ENCODE data around the gene S100P. TPM values are rescaled to one million over a fixed set of nuclear protein-coding genes. Genes with fewer than 3 reads are reported as not detected.

S100P gene
- total RNA-seq, 4 donors from 2014 or later, result 0.94 to 9.7 TPM; not detected in 2

- H3K27ac ChIP-seq, result peak overlapping the region in 1 of 4 donors; percentile 28
- H3K4me1 ChIP-seq, result peaks cover 0 to 22% (median 6%) of the 10 kb centered on the region in 3 donors
- 90% methylated on average over 2 of the region's 8 CpGs; no CpG with 5 or more reads in 1 of the 2 donors for WGBS, 2 donors (ENCODE audit: low coverage in 1 of 2)
- H3K36me3 ChIP-seq, result no peaks in the 10 kb centered on the region
- H3K9me3 ChIP-seq, result no peaks in the 10 kb centered on the region
- no peak for ATAC-seq
- TF ChIP-seq POLR2A (IDR thresholded peaks at IDR 0.05), result no peak
- TF ChIP-seq POLR2AphosphoS5 (IDR thresholded peaks at IDR 0.05), result no peak
- no peak for TF ChIP-seq CTCF (IDR thresholded peaks at IDR 0.05)
- no peak for TF ChIP-seq EP300 (IDR thresholded peaks at IDR 0.05)
- H3K4me3 ChIP-seq, result no peak overlapping the region
- no peaks in the 10 kb centered on the region for H3K27me3 ChIP-seq
These were observed 37.6 kb downstream of the S100P start for GRCh38 chr4:6731318-6731675.

GRCh38 chr4:6731780-6732179, 38.1 kb downstream of the S100P start:
- no peak for ATAC-seq
- Histone ChIP-seq H3K27me3 (no peaks in the 10 kb centered on the region), H3K9me3 (no peaks in the 10 kb centered on the region), H3K27ac (peak overlapping the region in 2 of 4 donors; percentile 70 to 71), H3K4me1 (peaks cover 0 to 20% (median 6%) of the 10 kb centered on the region in 3 donors), H3K4me3 (no peak overlapping the region), H3K36me3 (no peaks in the 10 kb centered on the region)
- TF ChIP-seq EP300 (IDR thresholded peaks at IDR 0.05) (no peak), CTCF (IDR thresholded peaks at IDR 0.05) (no peak), POLR2AphosphoS5 (IDR thresholded peaks at IDR 0.05) (no peak), POLR2A (IDR thresholded peaks at IDR 0.05) (no peak)
- WGBS, 2 donors (ENCODE audit: low coverage in 1 of 2), result 94 to 100% methylated on average over 3 of the region's 6 CpGs

- H3K9me3 ChIP-seq, result no peaks in the 10 kb centered on the region
- H3K4me3 ChIP-seq, result no peak overlapping the region
- ATAC-seq, result peak; percentile 92
- WGBS, 2 donors (ENCODE audit: low coverage in 1 of 2), result 90% methylated on average over 3 of the region's 21 CpGs; no CpG with 5 or more reads in 1 of the 2 donors
- TF ChIP-seq POLR2A (IDR thresholded peaks at IDR 0.05) (no peak), CTCF (IDR thresholded peaks at IDR 0.05) (no peak), EP300 (IDR thresholded peaks at IDR 0.05) (no peak), POLR2AphosphoS5 (IDR thresholded peaks at IDR 0.05) (peak; percentile 38)
- H3K4me1 ChIP-seq, result peaks cover 0 to 12% (median 6%) of the 10 kb centered on the region in 3 donors
- H3K27ac ChIP-seq, result peak overlapping the region in 3 of 4 donors; percentile 59 to 71 (median 70)
- no peaks in the 10 kb centered on the region for H3K36me3 ChIP-seq
- no peaks in the 10 kb centered on the region for H3K27me3 ChIP-seq
These were observed 39.0 kb downstream of the S100P start for GRCh38 chr4:6732441-6733357.

GRCh38 chr4:6733358-6734164, 39.9 kb downstream of the S100P start:
- TF ChIP-seq POLR2AphosphoS5 (IDR thresholded peaks at IDR 0.05), result no peak
- TF ChIP-seq POLR2A (IDR thresholded peaks at IDR 0.05), result no peak
- no peak for TF ChIP-seq EP300 (IDR thresholded peaks at IDR 0.05)
- no peak for TF ChIP-seq CTCF (IDR thresholded peaks at IDR 0.05)
- no peaks in the 10 kb centered on the region for H3K27me3 ChIP-seq
- H3K4me1 ChIP-seq, result peaks cover 0 to 12% (median 6%) of the 10 kb centered on the region in 3 donors
- no peaks in the 10 kb centered on the region for H3K36me3 ChIP-seq
- whole genome bisulfite sequencing, 2 donors (ENCODE audit: low coverage in 1 of 2), result 90% methylated on average over 4 to 15 of the region's 27 CpGs
- no peak for ATAC-seq
- no peak overlapping the region for H3K4me3 ChIP-seq
- peak overlapping the region in 3 of 4 donors; percentile 59 to 71 (median 70) for H3K27ac ChIP-seq
- H3K9me3 ChIP-seq, result no peaks in the 10 kb centered on the region

Measured in gastroesophageal sphincter (tissue), 4 donors.